Stimulated activated CD4-positive, alpha-beta T cell treated with anti-CD3 and anti-CD28 coated beads, Interleukin-4, amount 100 ng/mL, for 24 hours (primary cell): ENCODE results near the gene MICAL3.
"Not testable (repeated sequence)": the region's sequence is repeated elsewhere in the genome, so short reads cannot be mapped to it uniquely, and the experiment has no call there.

Source experiments
- DNase-seq: peaks from one replicate; pipeline ENCODE4 v3.0.0-alpha.2; 2020

MICAL3 gene

DNA sequence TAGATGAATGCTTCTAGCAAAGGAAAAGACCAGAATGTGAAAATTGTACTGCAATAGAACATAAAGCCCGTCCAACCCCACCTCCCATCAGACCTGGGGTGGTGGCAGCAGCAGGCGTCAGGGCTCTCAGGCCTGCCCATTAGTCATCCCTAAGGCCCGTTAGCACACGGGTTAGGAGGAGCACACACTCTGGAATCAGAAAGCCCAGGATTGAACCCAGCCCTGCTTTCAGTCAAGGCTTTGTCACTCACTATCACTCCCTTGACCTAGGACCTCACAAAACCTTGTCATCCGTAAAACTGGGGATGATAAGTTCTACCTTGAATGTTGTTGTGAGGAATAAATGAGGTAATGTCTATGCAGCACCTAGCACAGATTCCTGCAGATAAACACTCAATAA, 26.9 kb downstream of the MICAL3 start:
- no peak for DNase-seq

DNA sequence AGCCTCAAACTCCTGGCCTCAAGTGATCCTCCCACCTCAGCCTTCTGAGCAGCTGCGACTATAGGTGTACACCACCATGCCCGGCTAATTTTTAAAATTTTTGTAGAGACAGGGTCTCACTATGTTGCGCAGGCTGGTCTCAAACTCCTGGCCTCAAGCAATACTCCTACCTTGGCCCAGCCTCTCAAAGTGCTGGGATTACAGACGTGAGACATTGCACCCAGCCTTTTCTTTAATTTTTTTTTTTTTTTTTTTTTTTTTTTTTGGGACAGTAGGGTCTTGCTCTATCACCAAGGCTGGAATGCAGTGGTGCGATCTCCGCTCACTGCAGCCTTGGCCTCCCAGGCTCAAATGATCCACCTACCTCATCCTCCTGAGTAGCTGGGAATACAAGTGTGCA, 29.1 kb downstream of the MICAL3 start:
- DNase-seq: not testable (repeated sequence)

DNA sequence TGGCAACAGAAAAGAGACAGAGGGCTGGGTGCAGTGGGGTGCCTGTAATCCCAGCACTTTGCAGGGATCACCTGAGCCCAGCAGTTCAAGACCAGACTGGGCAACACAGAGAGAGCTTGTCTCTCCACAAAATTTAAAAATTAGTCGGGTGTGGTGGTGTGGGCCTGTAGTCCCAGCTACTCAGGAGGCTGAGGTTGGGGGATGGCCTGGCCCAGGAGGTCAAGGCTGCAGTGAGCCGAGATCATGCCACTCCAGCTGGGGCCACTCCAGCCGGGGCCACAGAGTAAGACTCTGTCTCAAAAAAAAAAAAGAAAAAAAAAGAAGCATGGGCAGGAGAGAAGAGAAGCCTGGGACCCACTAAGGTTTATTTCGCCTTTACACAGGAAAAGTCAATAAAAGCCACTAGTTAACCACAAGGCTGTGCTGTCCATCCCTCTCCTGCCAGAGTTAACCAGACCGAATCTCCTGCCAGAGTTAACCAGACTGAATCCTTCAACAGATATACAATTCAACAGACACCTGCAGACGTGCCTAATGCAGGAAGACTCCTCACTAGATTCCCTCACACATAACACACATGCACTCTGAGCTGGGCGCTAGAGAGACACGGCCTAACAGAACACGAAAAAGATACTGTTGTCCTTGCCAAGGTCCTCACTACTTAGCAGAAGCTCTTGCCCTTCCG, 29.8 kb downstream of the MICAL3 start:
- DNase-seq: no peak

DNA sequence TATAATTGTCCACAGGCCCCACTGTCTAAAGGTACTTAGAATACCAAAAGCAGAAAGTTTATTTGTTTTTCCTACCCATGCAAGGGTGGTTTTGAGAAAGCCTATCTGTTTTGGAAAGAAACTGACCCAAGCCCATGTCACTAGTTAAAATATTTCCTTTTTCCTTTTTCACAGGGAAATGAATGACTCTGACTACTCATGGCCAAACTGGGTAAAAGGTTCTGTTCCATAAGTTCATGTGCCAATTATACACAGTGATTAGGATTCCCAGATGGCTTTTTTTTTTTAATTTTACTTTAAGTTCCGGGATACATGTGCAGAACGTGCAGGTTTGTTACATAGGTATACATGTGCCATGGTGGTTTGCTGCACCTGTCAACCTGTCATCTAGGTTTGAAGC, 31.4 kb downstream of the MICAL3 start:
- not testable (repeated sequence) for DNase-seq

DNA sequence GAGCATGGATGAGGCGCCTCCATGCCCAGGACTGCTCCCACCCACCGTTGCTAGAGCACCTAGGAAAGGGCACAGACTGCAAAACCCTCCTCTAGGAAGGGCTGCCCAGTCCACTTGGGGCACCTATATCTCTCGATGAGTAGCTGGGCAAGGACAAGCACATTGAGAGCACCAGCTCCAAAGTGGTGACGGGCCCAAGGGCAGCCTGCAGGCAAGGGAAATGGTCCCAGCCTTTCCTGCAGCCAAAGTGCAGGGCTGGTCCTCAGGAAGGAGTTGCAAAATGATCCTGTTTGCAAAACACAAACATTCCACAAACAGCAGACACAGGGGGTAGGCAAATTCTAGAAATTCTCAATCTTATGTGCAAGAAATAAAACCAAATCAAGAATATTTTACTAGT, 32.4 kb downstream of the MICAL3 start:
- DNase-seq: not testable (repeated sequence)

DNA sequence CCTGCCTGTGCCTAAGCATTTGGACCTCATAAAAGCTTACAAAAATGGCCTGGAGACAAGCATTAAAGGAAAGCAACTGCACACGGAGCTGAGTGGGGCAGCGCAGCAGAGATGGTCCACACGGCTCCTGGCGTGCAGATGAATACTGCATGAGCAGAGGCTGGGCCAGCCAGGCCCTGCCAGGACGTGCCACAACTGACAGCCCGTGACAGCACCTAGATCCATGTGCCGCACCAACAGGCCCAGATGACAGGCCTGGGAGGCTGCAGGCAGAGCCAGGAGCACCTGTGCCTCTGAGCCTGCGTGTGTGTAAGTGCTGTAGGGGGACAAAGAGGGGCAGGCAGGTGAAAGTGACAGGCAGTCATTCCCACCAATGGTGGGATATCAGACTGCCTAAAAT, 33.4 kb downstream of the MICAL3 start:
- no peak for DNase-seq

DNA sequence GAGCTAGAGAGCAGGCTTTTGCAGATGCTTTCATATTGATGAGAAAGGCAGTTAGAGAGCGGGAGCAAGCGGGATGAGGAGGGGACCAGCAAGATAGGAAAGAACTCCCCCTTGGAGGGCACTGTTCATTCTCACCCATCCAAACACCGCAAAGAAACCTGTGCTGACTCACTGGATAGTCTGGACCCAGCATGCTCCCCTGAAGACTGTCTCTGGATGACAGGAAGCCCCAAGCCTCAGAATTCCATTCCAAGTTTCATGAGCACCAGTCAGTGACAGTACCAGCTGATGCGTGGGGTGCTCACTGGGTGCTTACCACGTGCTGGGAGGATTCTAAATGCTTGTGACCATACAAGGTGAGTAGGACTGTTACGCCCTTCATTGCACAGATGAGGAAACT, 34.2 kb downstream of the MICAL3 start:
- no peak for DNase-seq

DNA sequence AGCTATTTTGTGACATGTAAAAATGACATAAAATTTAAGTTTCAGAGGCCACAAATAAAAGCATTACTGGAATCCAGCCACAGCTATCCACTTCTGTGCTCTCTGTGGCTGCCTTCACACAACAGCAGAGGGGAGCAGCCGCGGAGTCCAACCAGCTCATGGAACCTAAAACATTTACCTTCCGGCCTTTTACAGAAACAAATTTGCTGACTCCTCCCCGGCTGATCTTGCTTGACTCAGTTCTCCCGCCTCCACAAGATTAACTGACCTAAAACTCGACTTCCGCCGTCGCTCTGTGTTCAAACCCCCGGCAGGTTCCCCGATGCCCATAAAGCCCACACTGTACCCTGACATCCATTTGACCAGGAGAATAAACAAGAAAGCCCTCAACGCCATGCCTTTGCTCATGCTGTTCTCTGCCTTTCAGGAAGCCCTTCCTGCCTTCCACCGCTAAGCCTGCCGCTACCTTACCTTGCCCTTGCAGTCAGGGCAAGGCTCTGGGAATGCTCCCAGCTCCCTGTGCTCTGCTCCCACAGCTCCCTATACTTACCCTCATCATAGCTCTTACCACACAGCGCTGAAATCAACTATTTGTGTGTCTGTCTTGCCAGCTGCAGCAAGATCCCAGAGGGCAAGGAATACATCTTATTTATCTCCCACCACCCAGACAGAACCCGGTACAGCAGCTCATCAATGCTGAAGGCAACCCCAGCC, 35.4 kb downstream of the MICAL3 start:
- no peak for DNase-seq

DNA sequence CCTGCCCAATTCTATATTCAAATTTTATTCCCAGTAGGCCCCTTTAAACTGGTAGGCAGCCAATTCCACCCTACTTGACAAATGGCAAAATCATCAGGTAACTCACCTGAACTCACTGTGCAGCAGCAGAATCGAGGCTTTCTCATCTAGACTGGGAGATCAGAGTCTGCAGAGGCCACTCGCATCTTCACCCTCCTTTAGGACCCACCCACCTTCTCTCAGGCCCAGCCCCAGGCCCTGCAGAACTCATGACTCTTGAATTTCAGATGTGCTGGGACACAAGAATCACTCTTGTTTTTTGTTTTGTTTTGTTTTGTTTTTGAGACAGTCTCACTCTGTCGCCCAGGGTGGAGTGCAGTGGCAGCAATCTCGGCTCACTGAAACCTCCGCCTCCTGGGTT, 38.8 kb downstream of the MICAL3 start:
- DNase-seq: no peak

DNA sequence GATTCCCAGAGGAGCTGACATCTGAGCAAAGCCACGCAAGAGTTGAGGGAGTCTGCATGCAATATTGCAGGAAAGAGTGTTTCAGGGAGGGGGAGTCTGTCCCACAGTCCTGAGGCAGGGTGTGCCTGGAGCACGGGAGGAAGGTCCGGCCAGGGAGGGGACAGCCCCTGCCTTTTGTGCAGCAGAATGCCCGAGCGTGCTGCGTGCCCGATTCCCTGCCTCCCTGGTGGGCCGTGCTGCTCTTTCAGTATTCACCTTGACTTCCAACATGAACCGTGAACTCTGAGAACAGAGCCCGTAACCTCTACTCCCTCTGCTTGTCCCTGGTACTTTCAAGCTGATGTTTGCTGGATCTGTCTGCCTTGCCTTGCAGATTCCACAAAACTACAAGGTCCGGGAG, 39.3 kb downstream of the MICAL3 start:
- not testable (repeated sequence) for DNase-seq

DNA sequence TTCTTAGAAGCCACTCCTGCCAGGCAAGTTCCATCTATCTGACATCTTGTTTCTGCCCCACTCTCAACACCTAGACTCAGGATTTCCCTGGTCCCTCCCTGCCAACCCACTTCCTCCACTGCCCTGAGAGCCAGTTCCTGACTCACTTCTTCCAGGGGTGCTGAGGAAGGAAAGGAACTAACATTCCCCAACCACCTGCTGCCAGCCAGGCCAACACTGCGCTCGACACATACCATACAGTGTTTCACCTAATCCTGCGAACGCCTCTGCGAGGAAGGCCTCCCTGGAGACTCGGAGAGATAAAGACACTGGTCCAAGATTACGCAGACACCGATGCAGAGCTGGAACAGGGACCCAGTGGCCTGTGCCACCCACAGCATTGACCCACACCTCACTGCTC, 40.2 kb downstream of the MICAL3 start:
- no peak for DNase-seq

DNA sequence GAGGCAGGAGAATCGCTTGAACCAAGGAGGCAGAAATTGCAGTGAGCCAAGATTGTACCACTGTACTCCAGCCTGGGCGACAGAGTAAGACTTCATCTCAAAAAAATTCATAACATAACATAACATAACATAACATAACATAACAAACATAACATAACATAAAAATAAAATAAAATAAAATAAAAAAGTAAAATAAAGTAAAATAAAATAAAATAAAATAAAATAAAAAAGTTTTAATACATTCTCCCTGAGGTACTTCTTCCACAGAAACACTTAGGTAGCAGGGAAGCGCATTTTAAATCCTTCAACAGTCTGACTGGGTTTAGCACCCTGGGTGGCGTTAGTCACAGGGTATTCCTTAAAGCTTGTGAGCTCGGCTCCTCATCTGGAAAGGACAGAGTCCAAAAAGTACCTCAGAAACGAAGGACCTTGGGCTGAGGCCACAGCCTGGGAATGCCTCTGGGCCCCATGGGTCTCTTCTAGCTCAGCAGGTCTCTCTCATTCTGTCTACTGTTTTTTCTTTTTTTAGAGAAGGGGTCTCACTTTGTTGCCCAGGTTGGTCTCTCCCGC, 41.7 kb downstream of the MICAL3 start:
- no peak for DNase-seq

DNA sequence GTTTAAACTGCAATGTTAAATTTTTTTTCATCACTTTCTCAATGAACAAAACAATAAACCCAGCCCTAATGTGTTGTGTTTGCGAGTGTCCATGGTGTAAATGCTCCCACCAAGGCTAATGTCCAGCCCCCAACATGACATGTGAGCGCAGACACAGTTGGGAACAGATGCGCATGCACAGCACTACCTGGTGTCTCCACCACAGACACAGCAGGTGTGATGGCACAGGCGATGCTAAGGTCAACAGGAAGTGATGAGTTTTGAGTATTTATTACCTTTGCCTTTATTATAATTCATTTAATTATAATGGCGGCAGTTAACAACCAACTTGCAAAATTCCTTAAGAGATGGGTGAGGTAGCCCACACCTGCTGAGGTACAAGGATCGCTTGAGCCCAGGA, 42.9 kb downstream of the MICAL3 start:
- DNase-seq: no peak

DNA sequence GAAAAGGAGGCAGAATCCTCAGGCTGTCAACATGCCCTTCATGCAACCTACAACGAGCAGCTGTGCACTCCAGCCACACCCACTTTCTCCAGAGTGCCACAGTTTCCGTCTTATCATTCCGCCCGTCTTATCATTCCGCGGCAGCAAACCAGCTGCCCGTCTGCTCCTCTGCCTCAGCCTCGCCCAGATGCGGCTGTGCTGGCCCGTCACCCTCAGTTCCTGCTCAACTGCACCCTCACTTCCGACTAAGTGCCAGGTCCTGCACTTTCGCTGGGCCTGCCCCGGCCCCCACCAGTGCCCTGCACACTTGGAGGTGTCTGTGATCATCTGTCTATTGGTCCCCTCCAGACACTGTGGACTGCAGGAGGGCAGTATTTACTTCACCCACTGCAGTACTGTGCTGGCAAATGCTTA, 43.7 kb downstream of the MICAL3 start:
- peak; percentile 44 for DNase-seq

DNA sequence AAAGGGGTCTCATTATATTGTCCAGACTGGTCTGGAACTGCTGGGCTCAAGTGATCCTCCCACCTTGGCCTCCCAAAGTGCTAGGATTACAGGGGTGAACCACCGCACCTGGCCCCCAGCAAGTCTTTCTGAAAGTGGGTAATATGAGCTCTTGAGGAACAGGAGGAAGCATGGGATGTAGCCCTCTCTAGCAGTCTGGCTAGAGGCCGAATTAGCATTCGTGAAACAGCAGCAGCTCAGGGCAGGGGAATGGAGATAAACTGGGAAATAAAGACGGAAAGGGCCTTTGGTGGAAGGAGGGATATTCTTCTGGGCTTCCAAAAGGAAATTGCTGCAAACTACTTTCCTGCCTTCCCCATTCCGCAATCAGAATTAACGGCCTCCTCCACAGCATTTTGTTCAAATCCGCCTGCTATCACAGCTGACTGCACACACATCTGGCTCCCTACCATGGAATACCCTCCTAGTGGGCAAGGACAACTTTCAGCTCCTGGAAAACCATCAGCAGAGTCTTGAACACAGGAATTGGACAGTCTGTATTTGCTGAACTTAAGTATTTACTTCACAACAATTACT, 44.3 kb downstream of the MICAL3 start:
- DNase-seq: no peak

DNA sequence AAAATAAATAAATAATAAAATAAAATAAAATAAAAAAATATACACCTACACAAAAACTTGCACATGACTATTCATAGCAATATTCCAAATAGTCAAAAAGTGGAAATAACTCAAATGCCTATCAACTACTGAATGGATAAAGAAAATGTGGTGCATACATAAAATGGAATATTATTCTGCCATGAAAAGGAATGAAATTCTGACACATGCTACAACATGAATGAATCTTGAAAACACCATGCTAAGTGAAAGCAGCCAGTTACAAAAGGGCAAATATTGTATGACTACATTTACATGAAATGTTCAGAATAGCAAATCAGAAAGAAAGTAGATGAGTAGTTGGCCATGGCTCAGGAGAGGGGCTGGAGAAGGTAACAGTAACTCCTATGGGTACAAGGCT, 46.3 kb downstream of the MICAL3 start:
- DNase-seq: no peak

DNA sequence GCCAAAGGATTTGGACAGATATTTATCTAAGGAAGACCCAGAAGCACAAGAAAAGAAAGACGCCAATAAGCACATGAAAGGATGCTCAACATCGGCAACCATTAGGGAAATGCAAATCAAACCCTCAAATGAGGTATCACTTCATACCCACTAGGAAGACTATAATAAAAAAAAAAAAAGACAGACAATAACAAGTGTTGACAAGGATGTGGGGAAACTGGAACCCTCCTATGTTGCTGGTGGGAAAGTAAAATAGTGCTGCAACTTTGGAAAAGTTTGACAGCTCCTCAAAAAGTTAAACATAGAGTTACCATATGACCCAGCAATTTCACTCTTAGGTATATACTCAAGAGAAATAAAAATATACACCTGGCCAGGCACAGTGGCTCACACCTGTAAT, 47.0 kb downstream of the MICAL3 start:
- DNase-seq: no peak

DNA sequence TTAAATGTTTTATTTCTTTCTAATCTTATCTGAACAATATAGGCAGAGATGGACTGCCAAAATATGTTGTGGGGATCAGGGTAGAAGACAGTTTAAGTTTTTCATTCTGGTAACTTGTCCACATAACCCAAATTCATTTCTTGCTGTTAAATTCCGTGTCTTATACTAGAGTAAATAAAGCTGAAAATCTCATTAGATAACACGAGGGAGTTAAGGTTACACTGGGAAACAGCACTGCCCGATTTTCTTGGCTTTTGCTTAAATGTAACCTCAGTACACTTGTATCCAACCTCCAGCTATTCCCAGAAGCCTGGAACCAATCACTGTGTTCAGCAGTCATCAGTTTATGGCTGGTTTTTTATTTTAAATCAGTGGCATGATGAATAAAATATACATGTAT, 48.2 kb downstream of the MICAL3 start:
- DNase-seq: no peak

DNA sequence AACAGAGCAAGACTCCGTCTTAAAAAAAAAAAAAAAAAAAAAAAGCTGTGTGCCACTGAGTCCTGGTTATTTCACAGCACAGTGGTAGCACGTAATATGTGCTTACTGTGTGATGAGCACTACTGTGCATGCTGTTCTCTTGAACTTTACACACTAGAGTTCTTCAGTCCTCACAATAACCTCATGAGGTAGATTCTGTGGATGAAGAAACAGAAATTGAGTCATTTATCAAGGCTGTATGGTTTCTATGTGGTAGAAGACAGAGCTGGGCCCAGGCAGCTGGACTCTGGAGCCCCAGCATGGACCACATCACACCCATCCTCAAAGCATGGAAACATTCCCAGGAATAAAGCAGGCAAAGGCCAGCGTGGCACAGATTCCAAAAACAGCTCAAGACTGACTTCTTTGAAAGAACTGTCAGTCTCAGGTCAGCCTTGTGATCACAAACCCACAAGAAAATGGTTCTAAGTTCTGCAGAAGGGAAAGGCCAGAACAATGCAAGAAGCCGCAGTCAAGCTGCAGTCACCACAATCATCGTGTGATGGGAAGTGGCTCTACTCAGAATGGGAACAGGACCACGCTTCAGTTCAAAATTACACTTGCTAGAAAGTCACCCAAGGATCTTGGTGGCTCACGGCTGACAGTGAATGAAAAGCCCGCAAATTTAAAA, 49.5 kb downstream of the MICAL3 start:
- DNase-seq: no peak

DNA sequence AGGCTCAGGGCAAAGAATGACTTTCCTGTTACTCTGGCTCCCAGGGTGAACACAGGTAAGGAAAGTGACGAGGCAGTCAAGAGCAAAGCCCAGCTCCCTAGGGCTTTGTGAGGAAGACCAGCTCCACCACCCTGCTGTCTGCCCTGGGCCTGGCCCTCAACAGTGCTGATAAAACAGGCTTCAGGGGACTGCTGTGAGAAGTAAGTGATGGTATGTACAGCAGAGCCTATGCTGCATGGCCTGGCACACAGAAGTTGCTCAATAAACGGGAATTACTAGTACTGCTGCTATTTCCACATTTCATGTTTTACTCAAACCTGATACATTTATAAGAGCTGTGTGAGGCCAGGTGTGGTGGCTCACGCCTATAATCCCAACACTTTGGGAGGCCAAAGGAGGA, 50.3 kb downstream of the MICAL3 start:
- DNase-seq: no peak

DNA sequence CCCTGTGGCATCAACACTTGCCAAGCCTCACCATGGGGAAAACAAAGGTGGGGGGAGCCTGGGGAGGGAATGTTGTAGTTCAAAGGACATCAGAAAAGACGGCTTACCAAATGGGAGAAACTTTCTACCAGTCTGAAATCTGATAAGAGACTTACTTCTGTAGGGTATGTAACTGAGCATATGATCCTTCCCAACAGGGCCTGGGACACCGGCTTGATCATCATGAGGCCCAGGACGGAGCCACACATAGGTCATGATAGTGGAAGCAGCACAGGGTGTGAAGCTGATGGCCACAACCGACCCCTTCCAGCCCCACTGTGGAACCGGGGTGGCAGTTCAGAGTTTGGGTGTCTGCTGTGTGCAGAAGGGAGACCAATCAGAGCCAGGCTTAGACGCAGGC, 51.1 kb downstream of the MICAL3 start:
- no peak for DNase-seq

DNA sequence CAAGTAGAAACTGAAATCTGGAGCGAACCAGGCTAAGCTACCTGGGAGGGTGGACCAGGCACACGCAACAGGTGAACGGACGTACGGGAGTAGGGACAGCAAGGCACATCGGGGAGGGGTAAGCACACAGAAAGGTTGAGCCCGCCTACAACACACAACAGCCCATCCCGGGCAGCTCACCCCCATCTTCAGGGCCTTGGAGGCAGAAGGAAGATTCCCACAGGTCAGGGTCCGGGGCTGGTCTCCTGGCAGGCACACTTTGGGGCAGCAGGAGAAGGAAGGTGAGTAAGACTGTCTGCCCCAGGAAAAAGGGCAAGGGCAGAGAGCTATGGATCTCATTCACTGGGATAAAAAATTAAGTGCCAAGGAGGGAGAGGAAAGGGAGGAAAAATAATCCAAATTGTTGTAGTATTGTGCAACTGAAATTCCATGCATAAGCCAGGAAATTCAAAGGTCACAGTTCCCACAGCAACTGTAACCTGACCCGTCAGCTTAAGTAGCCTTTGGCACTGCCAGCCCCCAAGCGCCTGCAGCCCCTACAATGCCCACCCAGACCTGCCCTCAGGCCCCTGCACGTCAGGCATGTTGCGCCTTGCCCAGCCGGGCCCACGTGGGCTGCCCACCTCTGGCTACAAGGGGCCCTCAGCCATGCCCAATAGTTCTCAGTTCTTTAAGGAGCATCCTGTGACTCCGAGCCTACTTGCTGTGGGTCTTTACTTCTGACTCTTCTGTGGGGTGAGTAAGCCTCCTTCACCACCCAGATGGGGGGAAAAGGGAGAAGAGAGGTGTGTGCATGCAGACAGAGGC, 51.8 kb downstream of the MICAL3 start:
- no peak for DNase-seq

DNA sequence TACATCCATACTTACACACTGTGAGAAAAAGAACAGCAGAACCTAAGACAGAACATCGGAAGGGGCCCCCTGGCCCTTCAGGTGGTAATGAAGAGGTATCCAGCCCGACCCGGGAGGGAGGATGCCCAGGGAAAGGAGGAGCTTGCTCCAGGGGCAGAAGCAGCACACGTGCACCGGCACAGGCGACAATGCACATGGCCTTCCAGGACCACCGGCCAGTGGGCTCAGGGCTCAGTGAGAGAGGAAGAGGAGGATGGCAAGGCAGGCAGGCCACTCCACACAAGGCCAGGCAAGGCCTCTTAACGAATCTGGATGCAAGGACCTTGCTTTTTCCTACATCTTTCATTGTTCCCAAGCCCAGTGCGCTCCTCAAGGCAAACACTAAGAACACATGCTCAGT, 52.6 kb downstream of the MICAL3 start:
- no peak for DNase-seq
